K562 (cell line): ENCODE results near the gene SERHL2. TPM values are rescaled to one million over a fixed set of nuclear protein-coding genes. Genes with fewer than 3 reads are reported as not detected.

Experiments used
- ATAC-seq: fragments of 200-7000 bp; cut with Tn5 transposase; 3 replicates; pipeline ENCODE4 v1.9.1; 2020; ENCODE audit warnings: moderate library complexity
- BruUV-seq: library from RNA; stranded (reverse); fragments of 400-500 nt; replicated peaks from 2 replicates; lab custom pipeline; 2021; lab: Mats Ljungman, UMichigan
- CTCF ChIA-PET: fragments of 300-600 bp; formaldehyde crosslinking; extraction: SDS; loops from one replicate; lab custom pipeline; 2021; ENCODE audit warnings: low intra/inter-chr PET ratio; lab: Yijun Ruan, JAX
- POLR2A ChIA-PET: fragments of 300-600, 350-650 bp; sonication (Branson Sonifier 250); formaldehyde crosslinking; extraction: SDS; loops from one replicate; lab custom pipeline; 2021; ENCODE audit warnings: antibody characterized with exemption, inconsistent platforms; lab: Yijun Ruan, JAX
- DNase-seq, 4 experiments: peaks; one replicate each; pipeline versions ENCODE4 v3.0.0 to v3.0.0-alpha.2; 2011 to 2018; ENCODE audit warnings: low spot score in 3 of 4, mixed read lengths in 3 of 4; ENCODE audit errors: extremely low read depth in 1 of 4
- FAIRE-seq: peaks from 2 replicates; lab custom pipeline; 2011; peaks lifted over from hg19 to GRCh38; lab: Jason Lieb, UNC
- H2AFZ ChIP-seq: 2 replicates; pipeline ENCODE4 v1.6.0; 2011; ENCODE audit warnings: low read depth, low read length, control low read depth, inconsistent platforms
- H3K27ac ChIP-seq: fragments of 200-600 bp; 3 replicates; pipeline ENCODE4 v1.8.0; 2011; ENCODE audit warnings: low read depth, mild to moderate bottlenecking, control low read depth, inconsistent platforms, low read length, moderate library complexity, mixed read lengths; ENCODE audit errors: extremely low read depth
- H3K27me3 ChIP-seq, 2 experiments: fragments of 300-600 bp in 1 of 2; 2 replicates in 1 of 2; 3 replicates in 1 of 2; pipeline versions ENCODE4 v1.6.0 to v1.8.0; 2011; ENCODE audit warnings: inconsistent platforms in 2 of 2, low read length in 2 of 2, mild to moderate bottlenecking in 1 of 2, mixed read lengths in 1 of 2, moderate library complexity in 1 of 2; ENCODE audit not compliant: control insufficient read depth in 2 of 2, insufficient read depth in 2 of 2
- H3K36me3 ChIP-seq: fragments of 300-600 bp; 3 replicates; pipeline ENCODE4 v1.8.0; 2011; ENCODE audit warnings: mild to moderate bottlenecking, low read length, inconsistent platforms; ENCODE audit not compliant: control insufficient read depth, insufficient read depth
- H3K4me1 ChIP-seq, 2 experiments: fragments of 200-600 bp in 1 of 2; replicated peaks in 1 of 2; 2 replicates in 1 of 2; 3 replicates in 1 of 2; pipeline versions ENCODE4 v1.5.1 to v1.8.0; 2011; ENCODE audit warnings: inconsistent platforms in 2 of 2, low read length in 2 of 2, mild to moderate bottlenecking in 1 of 2, mixed read lengths in 1 of 2, moderate library complexity in 1 of 2; ENCODE audit not compliant: control insufficient read depth in 2 of 2, insufficient read depth in 2 of 2
- H3K4me2 ChIP-seq: 2 replicates; pipeline ENCODE4 v1.6.1; 2011; ENCODE audit warnings: low read length, control low read depth, inconsistent platforms, mixed read lengths; ENCODE audit not compliant: insufficient read depth
- H3K4me3 ChIP-seq: fragments of 200-600 bp; sonication (generic), shearing (Covaris generic); 2 replicates; pipeline ENCODE4 v1.5.1; 2016; ENCODE audit warnings: control low read depth, inconsistent platforms
- H3K79me2 ChIP-seq: fragments of 200-600 bp; 3 replicates; pipeline ENCODE4 v1.8.0; 2011; ENCODE audit warnings: low read length, inconsistent platforms; ENCODE audit not compliant: control insufficient read depth, insufficient read depth
- H3K9ac ChIP-seq, 2 experiments: 2 replicates each; pipeline versions ENCODE4 v1.6.0 to v1.6.1; 2011; ENCODE audit warnings: low read depth in 2 of 2, low read length in 2 of 2, control low read depth in 1 of 2, inconsistent platforms in 1 of 2, mild to moderate bottlenecking in 1 of 2, mixed read lengths in 1 of 2; ENCODE audit not compliant: insufficient read depth in 1 of 2
- H3K9me1 ChIP-seq: one replicate; pipeline ENCODE4 v1.6.0; 2011; ENCODE audit warnings: inconsistent platforms, mild to moderate bottlenecking, low read length, moderate library complexity; ENCODE audit not compliant: control insufficient read depth, insufficient read depth
- H3K9me3 ChIP-seq: replicated peaks from 2 replicates; pipeline ENCODE4 v1.5.1; 2011; ENCODE audit warnings: low read depth, low read length, inconsistent platforms; ENCODE audit not compliant: control insufficient read depth, insufficient read depth
- H4K20me1 ChIP-seq: replicated peaks from 2 replicates; pipeline ENCODE4 v1.6.1; 2011; ENCODE audit warnings: low read length, inconsistent platforms, mixed read lengths; ENCODE audit not compliant: control insufficient read depth, insufficient read depth
- CREBBP ChIP-seq: IDR thresholded peaks from one replicate; pipeline ENCODE4 v1.6.1; 2012; ENCODE audit warnings: low read depth, mild to moderate bottlenecking, control low read depth, inconsistent platforms, low read length
- MTA1 ChIP-seq: fragments of 450-650 bp; IDR thresholded peaks from 2 replicates; pipeline ENCODE4 v1.6.1; 2017; ENCODE audit warnings: borderline replicate concordance
- PTBP1 ChIP-seq: fragments of 200-400 bp; formaldehyde crosslinking; IDR thresholded peaks from 2 replicates; pipeline ENCODE4 v1.6.1; 2017; ENCODE audit warnings: low read depth, low read length
- TEAD1 ChIP-seq, 2 experiments: fragments of 450-650 bp in 1 of 2; sonication (generic) in 1 of 2; formaldehyde crosslinking; IDR thresholded peaks; 2 replicates each; pipeline versions ENCODE4 v1.4.0 to v1.8.0; 2020 to 2022; ENCODE audit warnings: mild to moderate bottlenecking in 2 of 2, missing genetic modification reagents in 1 of 2
- YY1 ChIP-seq, 3 experiments: IDR thresholded peaks; 2 replicates each; pipeline ENCODE4 v1.6.1; 2011; ENCODE audit warnings: low read length in 2 of 3, mild to moderate bottlenecking in 2 of 3, moderate library complexity in 2 of 3, borderline replicate concordance in 1 of 3, control low read depth in 1 of 3, low read depth in 1 of 3; ENCODE audit not compliant: insufficient read depth in 3 of 3, insufficient replicate concordance in 2 of 3, control insufficient read depth in 1 of 3, insufficient read length in 1 of 3; ENCODE audit errors: extremely low read depth in 1 of 3
- ZBTB34 ChIP-seq: fragments of 250-450 bp; sonication (Bioruptor Pico); IDR thresholded peaks from 2 replicates; pipeline ENCODE4 v1.8.0; 2021; ENCODE audit warnings: mild to moderate bottlenecking, moderate library complexity
- ZKSCAN1 ChIP-seq: fragments of 150-350 bp; IDR thresholded peaks from 2 replicates; pipeline ENCODE4 v1.6.1; 2016; ENCODE audit warnings: low read depth, low read length
- ZNF696 ChIP-seq: fragments of 250-450 bp; sonication (Bioruptor Pico); conservative IDR thresholded peaks from 2 replicates; pipeline ENCODE4 v1.4.0; 2020; ENCODE audit warnings: mild to moderate bottlenecking, moderate library complexity
- WGBS: fragments of 100-300 bp; shearing (Covaris generic); methylation state at CpG from one replicate; pipeline ENCODE4 v1.1.6; 2016; ENCODE audit warnings: low coverage, mixed read lengths; ENCODE audit not compliant: insufficient coverage; ENCODE audit errors: missing lambda C conversion rate; 5-methylcytosine and 5-hydroxymethylcytosine counted together
- in situ Hi-C: fragments of 300-500 bp; cut with MboI; formaldehyde crosslinking; loops from 4 replicates; pipeline ENCODE4 v1.15.0; 2018; ENCODE audit warnings: inconsistent platforms, mixed read lengths
- intact Hi-C: fragments of 100-400 bp; cut with micrococcal nuclease; formaldehyde crosslinking; loops from 2 replicates; pipeline ENCODE4 v1.14.2; 2022
- polyA plus RNA-seq, 8 experiments: library from polyadenylated mRNA; depleted of rRNA in 4 of 8; stranded (reverse) in 5 of 8; unstranded in 3 of 8; fragments of >200 nt; fragmentation: Nextera tagmentation in 2 of 8; fragmentation: Illumina TruSeq in 1 of 8; extraction: Ambion mirVana in 2 of 8; extraction: Trizol in 1 of 8; gene quantifications; 2 replicates each; pipeline versions ENCODE4 v1.2.1 to v1.2.3, GENCODE V29; 2011 to 2014; ENCODE audit warnings: inconsistent platforms in 1 of 8, missing spikeins in 1 of 8
- total RNA-seq, 7 experiments: library from RNA; depleted of rRNA in 6 of 7; stranded (reverse); fragments of >200 nt in 6 of 7; fragmentation: Illumina TruSeq in 2 of 7; extraction: Trizol in 2 of 7; gene quantifications; 2 replicates each; pipeline versions ENCODE4 v1.2.1 to v1.2.3, GENCODE V29; 2011 to 2021; ENCODE audit warnings: low replicate concordance in 1 of 7
- TF ChIP-seq, protein P1 (sequence below): sonication (generic); formaldehyde crosslinking; IDR thresholded peaks from 2 replicates; pipeline ENCODE4 v1.8.0; 2023; ENCODE audit warnings: mild to moderate bottlenecking, missing genetic modification reagents

Gene SERHL2
- total and polyA plus RNA-seq, 9 of the 15 experiments (the other 6 are each of a cell fraction or from before 2014, with no cell fraction given): 19.9 to 62.6 (median 25.2) TPM

- Histone ChIP-seq H4K20me1 (no peaks in the 10 kb centered on the region), H3K9me1 (no peaks in the 10 kb centered on the region), H3K27me3 (no peaks in the 10 kb centered on the region), H2AFZ (no peak overlapping the region), H3K4me3 (no peak overlapping the region), H3K27ac (no peak overlapping the region), H3K4me2 (no peak overlapping the region), H3K9me3 (no peaks in the 10 kb centered on the region), H3K4me1 (peaks cover 9 to 27% of the 10 kb centered on the region in 2 experiments; a peak in 4 of 5 replicates), H3K36me3 (no peaks in the 10 kb centered on the region), H3K9ac (no peak overlapping the region), H3K79me2 (no peaks in the 10 kb centered on the region)
- BruUV-seq: no TSS peak
- TF ChIP-seq ZKSCAN1: peak; percentile 84; the same call in 1 of the 2 replicates
- no peak for TF ChIP-seq PTBP1
- DNase-seq: no peak
- POLR2A ChIA-PET: no interaction called here
- ATAC-seq: no peak
- in situ Hi-C loops: no loop called here
- WGBS: 71% methylated on average over 16 of the region's 19 CpGs
- no peak for FAIRE-seq
- CTCF ChIA-PET: no interaction called here
- intact Hi-C loops: no loop called here
These were observed 5.0 kb upstream of the SERHL2 start for GRCh38 chr22:42548597-42549330.

DNA sequence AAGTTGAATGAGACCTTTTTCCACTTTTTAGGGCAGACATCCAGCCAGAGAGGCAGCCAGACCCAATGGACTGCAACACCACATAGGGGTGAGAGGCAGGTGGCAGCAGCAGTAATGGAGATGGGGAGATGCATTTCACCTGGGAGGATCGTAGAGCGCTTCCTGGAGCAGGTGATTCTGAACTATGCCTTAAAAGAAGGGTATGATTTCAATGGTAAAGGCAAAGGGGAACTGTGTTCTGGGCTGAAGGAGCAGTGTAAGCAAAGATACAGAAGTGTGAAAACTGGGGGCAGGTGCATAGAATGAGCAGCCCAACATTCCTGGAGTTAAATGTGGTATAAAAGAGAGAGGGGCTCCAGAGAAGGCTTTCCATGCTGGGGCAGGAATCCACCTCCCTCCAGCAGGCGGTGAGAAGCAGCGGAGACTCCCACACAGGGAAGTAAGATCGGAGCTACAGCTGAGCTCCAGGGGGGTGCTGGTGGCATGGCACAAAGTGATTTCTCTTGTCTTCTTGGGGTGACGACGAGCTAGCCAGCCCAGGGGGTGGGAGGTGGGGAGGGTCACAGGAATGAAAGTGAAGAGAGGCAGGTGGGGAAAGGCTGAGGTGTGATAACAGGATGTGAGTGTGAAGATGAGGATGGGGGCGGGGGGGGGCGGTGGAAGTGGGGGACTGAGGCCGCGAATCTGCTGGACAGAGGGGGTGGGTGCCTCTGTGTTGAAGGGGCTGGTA, 4.3 kb upstream of the SERHL2 start:
- H3K27ac ChIP-seq: no peak overlapping the region
- CTCF ChIA-PET: no interaction called here
- BruUV-seq: no TSS peak
- in situ Hi-C loops (no loop called here), intact Hi-C loops (no loop called here)
- WGBS: 57% methylated on average over 7 of the region's 11 CpGs
- no peak overlapping the region for H2AFZ ChIP-seq
- H3K4me3 ChIP-seq: no peak overlapping the region
- ATAC-seq (no peak), FAIRE-seq (no peak), DNase-seq (no peak)
- H3K79me2 ChIP-seq: peaks cover 7% of the 10 kb centered on the region; the same call in 2 of the 3 replicates
- POLR2A ChIA-PET: interaction anchor here (0.6 kb wide), 2 partner anchors 377 to 682 kb away, joined by 3 read pairs; no protein-coding TSS in a partner anchor
- no peaks in the 10 kb centered on the region for H3K36me3 ChIP-seq
- no peaks in the 10 kb centered on the region for H3K27me3 ChIP-seq
- H4K20me1 ChIP-seq: no peaks in the 10 kb centered on the region
- peaks cover 9 to 30% of the 10 kb centered on the region in 2 experiments; a peak in 4 of 5 replicates for H3K4me1 ChIP-seq
- H3K9ac ChIP-seq: no peak overlapping the region
- no peaks in the 10 kb centered on the region for H3K9me3 ChIP-seq
- no peaks in the 10 kb centered on the region for H3K9me1 ChIP-seq
- H3K4me2 ChIP-seq: no peak overlapping the region
- TF ChIP-seq TEAD1 (CRISPR knock-in tag; IDR thresholded peaks at IDR 0.05) (no peak), ZBTB34 (CRISPR knock-in tag) (no peak), YY1 (IDR thresholded peaks at IDR 0.05; ENCODE audit: borderline replicate concordance in 1 of 3, control insufficient read depth in 1 of 3, extremely low read depth in 1 of 3, insufficient read depth in 3 of 3, insufficient read length in 1 of 3, insufficient replicate concordance in 2 of 3, low read depth in 1 of 3, low read length in 2 of 3) (no peak), ZNF696 (CRISPR knock-in tag) (no peak), CREBBP (no peak), MTA1 (no peak)
- TF ChIP-seq, protein P1, sequence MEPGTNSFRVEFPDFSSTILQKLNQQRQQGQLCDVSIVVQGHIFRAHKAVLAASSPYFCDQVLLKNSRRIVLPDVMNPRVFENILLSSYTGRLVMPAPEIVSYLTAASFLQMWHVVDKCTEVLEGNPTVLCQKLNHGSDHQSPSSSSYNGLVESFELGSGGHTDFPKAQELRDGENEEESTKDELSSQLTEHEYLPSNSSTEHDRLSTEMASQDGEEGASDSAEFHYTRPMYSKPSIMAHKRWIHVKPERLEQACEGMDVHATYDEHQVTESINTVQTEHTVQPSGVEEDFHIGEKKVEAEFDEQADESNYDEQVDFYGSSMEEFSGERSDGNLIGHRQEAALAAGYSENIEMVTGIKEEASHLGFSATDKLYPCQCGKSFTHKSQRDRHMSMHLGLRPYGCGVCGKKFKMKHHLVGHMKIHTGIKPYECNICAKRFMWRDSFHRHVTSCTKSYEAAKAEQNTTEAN (CRISPR knock-in tag): no peak
